IMR-90 (cell line): ENCODE data around the gene AHI1. TPM values are rescaled to one million over a fixed set of nuclear protein-coding genes. Genes with fewer than 3 reads are reported as not detected.
"Not testable (repeated sequence)": the region's sequence is repeated elsewhere in the genome, so short reads cannot be mapped to it uniquely, and the experiment has no call there.

ENCODE experiments used
- ATAC-seq: fragments of 200-7000 bp; cut with Tn5 transposase; 2 replicates; pipeline ENCODE4 v1.9.1; 2020; ENCODE audit warnings: low read depth, mild to moderate bottlenecking, moderate library complexity
- BruUV-seq: library from RNA; stranded (reverse); fragments of 400-500 nt; replicated peaks from 2 replicates; lab custom pipeline; 2021; lab: Mats Ljungman, UMichigan
- CTCF ChIA-PET: fragments of 300-600 bp; formaldehyde crosslinking; extraction: SDS; loops from one replicate; lab custom pipeline; 2021; ENCODE audit warnings: antibody characterized with exemption; lab: Yijun Ruan, JAX
- POLR2A ChIA-PET: fragments of 300-600 bp; sonication (Branson Sonifier 250); formaldehyde crosslinking; loops from one replicate; lab custom pipeline; 2022; ENCODE audit warnings: antibody characterized with exemption; ENCODE audit not compliant: unreplicated experiment; lab: Charles Lee
- DNase-seq: peaks from one replicate; pipeline ENCODE4 v3.0.0; 2013
- H2AFZ ChIP-seq: replicated peaks from 2 replicates; pipeline ENCODE3; 2013; ENCODE audit warnings: low read length, mild to moderate bottlenecking; ENCODE audit not compliant: poor library complexity
- H2AK5ac ChIP-seq: 2 replicates; pipeline ENCODE4 v1.6.1; 2013; ENCODE audit warnings: low read depth, low read length, inconsistent platforms
- H2AK9ac ChIP-seq: replicated peaks from 2 replicates; pipeline ENCODE3; 2013; ENCODE audit warnings: mild to moderate bottlenecking, low read depth, low read length, moderate library complexity; ENCODE audit not compliant: poor library complexity
- H2BK120ac ChIP-seq: 2 replicates; pipeline ENCODE4 v1.6.1; 2013; ENCODE audit warnings: low read depth, low read length, inconsistent platforms
- H2BK15ac ChIP-seq: 3 replicates; pipeline ENCODE4 v1.6.1; 2013; ENCODE audit warnings: low read depth, low read length, inconsistent platforms
- H2BK20ac ChIP-seq: 2 replicates; pipeline ENCODE4 v1.6.1; 2013; ENCODE audit warnings: low read depth, mild to moderate bottlenecking, inconsistent platforms, low read length, moderate library complexity
- H2BK5ac ChIP-seq: 2 replicates; pipeline ENCODE4 v1.6.1; 2013; ENCODE audit warnings: mild to moderate bottlenecking, low read depth, low read length, inconsistent platforms; ENCODE audit not compliant: poor library complexity, severe bottlenecking
- H3K14ac ChIP-seq: replicated peaks from 2 replicates; pipeline ENCODE4 v1.6.1; 2013; ENCODE audit warnings: low read depth, low read length, inconsistent platforms
- H3K18ac ChIP-seq: 2 replicates; pipeline ENCODE4 v1.6.1; 2013; ENCODE audit warnings: low read depth, low read length, control low read depth
- H3K23ac ChIP-seq: 2 replicates; pipeline ENCODE4 v1.6.1; 2013; ENCODE audit warnings: low read depth, low read length, inconsistent platforms
- H3K27ac ChIP-seq: 2 replicates; pipeline ENCODE4 v1.5.1; 2013; ENCODE audit warnings: mild to moderate bottlenecking, control low read depth, low read length; ENCODE audit not compliant: insufficient read depth
- H3K27me3 ChIP-seq: 2 replicates; pipeline ENCODE4 v1.6.1; 2013; ENCODE audit warnings: low read length; ENCODE audit not compliant: control insufficient read depth, insufficient read depth
- H3K36me3 ChIP-seq: 2 replicates; pipeline ENCODE4 v1.6.1; 2013; ENCODE audit warnings: low read length, mixed read lengths; ENCODE audit not compliant: control insufficient read depth, insufficient read depth
- H3K4ac ChIP-seq: 2 replicates; pipeline ENCODE4 v1.6.1; 2013; ENCODE audit warnings: low read depth, low read length, inconsistent platforms
- H3K4me1 ChIP-seq: 2 replicates; pipeline ENCODE4 v1.6.1; 2013; ENCODE audit warnings: low read length, mixed read lengths; ENCODE audit not compliant: control insufficient read depth, insufficient read depth
- H3K4me2 ChIP-seq: 2 replicates; pipeline ENCODE4 v1.6.1; 2013; ENCODE audit warnings: low read depth, mild to moderate bottlenecking, control low read depth, low read length, moderate library complexity
- H3K4me3 ChIP-seq: 2 replicates; pipeline ENCODE4 v1.5.1; 2013; ENCODE audit warnings: low read depth, mild to moderate bottlenecking, control low read depth, low read length, moderate library complexity; ENCODE audit not compliant: insufficient read depth
- H3K56ac ChIP-seq: 2 replicates; pipeline ENCODE4 v1.6.1; 2013; ENCODE audit warnings: low read length, inconsistent platforms; ENCODE audit not compliant: insufficient read depth; ENCODE audit errors: extremely low read depth
- H3K79me1 ChIP-seq, 2 experiments: 2 replicates each; pipeline ENCODE4 v1.6.1; 2013; ENCODE audit warnings: low read length in 2 of 2, inconsistent platforms in 1 of 2, low read depth in 1 of 2
- H3K9ac ChIP-seq: 2 replicates; pipeline ENCODE4 v1.6.1; 2013; ENCODE audit warnings: low read depth, low read length, control low read depth
- H3K9me1 ChIP-seq: 2 replicates; pipeline ENCODE4 v1.6.1; 2013; ENCODE audit warnings: low read length, inconsistent platforms; ENCODE audit not compliant: insufficient read depth
- H3K9me3 ChIP-seq: 2 replicates; pipeline ENCODE4 v1.6.1; 2013; ENCODE audit warnings: low read length; ENCODE audit not compliant: control insufficient read depth, insufficient read depth
- H4K20me1 ChIP-seq: 2 replicates; pipeline ENCODE4 v1.6.1; 2013; ENCODE audit warnings: low read length, inconsistent platforms; ENCODE audit not compliant: insufficient read depth
- H4K5ac ChIP-seq: 2 replicates; pipeline ENCODE4 v1.6.1; 2013; ENCODE audit warnings: mild to moderate bottlenecking, low read depth, low read length, control low read depth
- H4K8ac ChIP-seq, 2 experiments: 2 replicates each; pipeline ENCODE4 v1.6.1; 2013; ENCODE audit warnings: low read depth in 2 of 2, low read length in 2 of 2, control low read depth in 1 of 2, inconsistent platforms in 1 of 2
- H4K91ac ChIP-seq: 2 replicates; pipeline ENCODE4 v1.6.1; 2013; ENCODE audit warnings: low read depth, low read length, inconsistent platforms; ENCODE audit not compliant: insufficient read depth
- BHLHE40 ChIP-seq: fragments of 150-350 bp; IDR thresholded peaks from 2 replicates; pipeline ENCODE4 v1.6.1; 2016; ENCODE audit warnings: mild to moderate bottlenecking, low read depth, low read length
- CEBPB ChIP-seq: IDR thresholded peaks from 2 replicates; pipeline ENCODE4 v1.6.1; 2012; ENCODE audit warnings: low read depth, low read length, improper control_type of control experiment
- FOS ChIP-seq: fragments of 150-350 bp; IDR thresholded peaks from 2 replicates; pipeline ENCODE4 v1.6.1; 2016; ENCODE audit warnings: low read depth, low read length
- MAZ ChIP-seq: IDR thresholded peaks from 2 replicates; pipeline ENCODE4 v1.6.1; 2012; ENCODE audit warnings: low read depth, mild to moderate bottlenecking, low read length, improper control_type of control experiment, moderate library complexity, borderline replicate concordance
- MXI1 ChIP-seq: IDR thresholded peaks from 2 replicates; pipeline ENCODE4 v1.6.1; 2012; ENCODE audit warnings: low read depth, mild to moderate bottlenecking, low read length, moderate library complexity, borderline replicate concordance
- NFE2L2 ChIP-seq: fragments of 150-350 bp; IDR thresholded peaks from 2 replicates; pipeline ENCODE4 v1.6.1; 2016; ENCODE audit warnings: low read depth, mild to moderate bottlenecking, low read length
- WGBS, 2 experiments: methylation state at CpG; one replicate each; pipeline versions ENCODE4 v1.1.5 to v1.1.7; 2013; ENCODE audit warnings: missing lambda C conversion rate in 2 of 2; ENCODE audit not compliant: insufficient read length in 1 of 2; ENCODE audit errors: extremely low coverage in 2 of 2; 5-methylcytosine and 5-hydroxymethylcytosine counted together
- dilution Hi-C: fragments of 300-500 bp; cut with HindIII; formaldehyde crosslinking; loops from one replicate; pipeline ENCODE4 v1.14.3; 2018; ENCODE audit warnings: low sequenced_read_pairs; ENCODE audit not compliant: unreplicated experiment
- in situ Hi-C: fragments of 300-500 bp; cut with MboI; formaldehyde crosslinking; loops from 3 replicates; pipeline ENCODE4 v1.14.3; 2019; ENCODE audit warnings: low sequenced_read_pairs, inconsistent platforms, mixed read lengths
- intact Hi-C: fragments of 100-400 bp; cut with micrococcal nuclease; formaldehyde crosslinking; loops from 2 replicates; pipeline ENCODE4 v1.10.0; 2022
- polyA plus RNA-seq, 3 experiments: library from polyadenylated mRNA; depleted of rRNA; stranded (reverse); fragments of >200 nt; gene quantifications; 2 replicates each; pipeline ENCODE4 v1.2.3, GENCODE V29; 2012; ENCODE audit warnings: low replicate concordance in 1 of 3
- total RNA-seq: library from RNA; depleted of rRNA; stranded (reverse); fragments of >200 nt; gene quantifications from 2 replicates; pipeline ENCODE4 v1.2.3, GENCODE V29; 2012

Gene AHI1
- total and polyA plus RNA-seq, 2 of the 4 experiments (the other 2 are of a cell fraction): 9.5 to 19.4 TPM

GRCh38 chr6:135488023-135488422 lies 9.5 kb downstream of the AHI1 start:
- no peak overlapping the region for H2BK20ac ChIP-seq
- no peak overlapping the region for H2BK15ac ChIP-seq
- H3K4me1 ChIP-seq: peaks cover 7% of the 10 kb centered on the region; the same call in 1 of the 2 replicates
- in situ Hi-C loops (no loop called here), intact Hi-C loops (no loop called here), dilution Hi-C loops (no loop called here)
- no CpG with 5 or more reads among the region's 3 CpGs for WGBS, 2 experiments
- H3K27ac ChIP-seq: no peak overlapping the region
- no peak overlapping the region for H2BK120ac ChIP-seq
- peak overlapping the region; percentile 81; the same call in 1 of the 2 replicates for H4K5ac ChIP-seq
- CTCF ChIA-PET: no interaction called here
- H2AK5ac ChIP-seq: no peak overlapping the region
- H3K9ac ChIP-seq: no peak overlapping the region
- H3K9me1 ChIP-seq: no peaks in the 10 kb centered on the region; the same call in 1 of the 2 replicates
- no peaks in the 10 kb centered on the region for H3K27me3 ChIP-seq
- no peak overlapping the region for H4K8ac ChIP-seq
- no peak overlapping the region for H3K23ac ChIP-seq
- POLR2A ChIA-PET: no interaction called here
- H2AFZ ChIP-seq: no peak overlapping the region
- peaks cover 6% of the 10 kb centered on the region for H3K9me3 ChIP-seq
- H3K4me2 ChIP-seq: peak overlapping the region; percentile 40; the same call in 1 of the 2 replicates
- H3K56ac ChIP-seq: no peak overlapping the region
- H3K4me3 ChIP-seq: no peak overlapping the region
- peak; percentile 69 for ATAC-seq
- no peak overlapping the region for H3K18ac ChIP-seq
- H3K79me1 ChIP-seq: peaks cover 6 to 8% of the 10 kb centered on the region in 2 experiments; a peak in 2 of 4 replicates
- no peak overlapping the region for H3K14ac ChIP-seq
- H4K20me1 ChIP-seq: no peaks in the 10 kb centered on the region
- H3K36me3 ChIP-seq: peaks cover 23% of the 10 kb centered on the region
- no peak; the same call in 1 of the 2 replicates for TF ChIP-seq BHLHE40
- TF ChIP-seq FOS: peak; percentile 83
- no peak for TF ChIP-seq MXI1
- no peak for TF ChIP-seq MAZ
- peak; percentile 74 for TF ChIP-seq CEBPB
- no peak for TF ChIP-seq NFE2L2
- H4K91ac ChIP-seq: no peak overlapping the region
- no TSS peak for BruUV-seq
- H3K4ac ChIP-seq: no peak overlapping the region
- DNase-seq: peak; percentile 74
- no peak overlapping the region for H2AK9ac ChIP-seq
- peak overlapping the region; percentile 85 for H2BK5ac ChIP-seq

GRCh38 chr6:135483903-135484302 lies 13.6 kb downstream of the AHI1 start:
- H2AK9ac ChIP-seq, H3K23ac ChIP-seq, H3K27me3 ChIP-seq, DNase-seq, H2BK120ac ChIP-seq, dilution Hi-C loops, intact Hi-C loops, H3K9ac ChIP-seq, H2AFZ ChIP-seq, H3K79me1 ChIP-seq, H4K20me1 ChIP-seq, H2BK5ac ChIP-seq, POLR2A ChIA-PET, H2BK15ac ChIP-seq, BruUV-seq, H2AK5ac ChIP-seq, H4K8ac ChIP-seq, H3K56ac ChIP-seq, H3K18ac ChIP-seq, H3K14ac ChIP-seq, H3K27ac ChIP-seq, in situ Hi-C loops, H2BK20ac ChIP-seq, H3K4ac ChIP-seq, H3K4me2 ChIP-seq, H4K91ac ChIP-seq, H4K5ac ChIP-seq, CTCF ChIA-PET, H3K4me3 ChIP-seq, H3K4me1 ChIP-seq, ATAC-seq, H3K9me1 ChIP-seq: not testable (repeated sequence)
- no CpG with 5 or more reads among the region's 2 CpGs for WGBS, 2 experiments
- Histone ChIP-seq H3K9me3 (peaks cover 35% of the 10 kb centered on the region), H3K36me3 (peaks cover 28% of the 10 kb centered on the region)
